Left ventricle myocardium inferior (tissue), 1 donor: ENCODE measurements around the gene PTPN13. TPM values are rescaled to one million over a fixed set of nuclear protein-coding genes. Genes with fewer than 3 reads are reported as not detected.

Experiments used
- DNase-seq: peaks from one replicate; pipeline ENCODE4 v3.0.0-alpha.2; 2020
- H3K27ac ChIP-seq: fragments of 200-600 bp; replicated peaks from 2 replicates; pipeline ENCODE4 v1.8.0; 2021
- H3K27me3 ChIP-seq: fragments of 200-600 bp; 2 replicates; pipeline ENCODE4 v1.8.0; 2021; ENCODE audit warnings: low read depth
- H3K36me3 ChIP-seq: fragments of 200-600 bp; 2 replicates; pipeline ENCODE4 v1.8.0; 2021
- H3K4me1 ChIP-seq: fragments of 200-600 bp; 2 replicates; pipeline ENCODE4 v1.8.0; 2021
- H3K4me3 ChIP-seq: fragments of 200-600 bp; 2 replicates; pipeline ENCODE4 v1.8.0; 2021; ENCODE audit warnings: mild to moderate bottlenecking, moderate library complexity
- H3K9me3 ChIP-seq: fragments of 200-600 bp; replicated peaks from 2 replicates; pipeline ENCODE4 v1.8.0; 2021
- CTCF ChIP-seq: fragments of 200-600 bp; IDR thresholded peaks from 2 replicates; pipeline ENCODE4 v1.8.0; 2021; ENCODE audit warnings: antibody characterized with exemption, mild to moderate bottlenecking, borderline replicate concordance
- intact Hi-C: fragments of 100-400 bp; cut with micrococcal nuclease; formaldehyde crosslinking; loops from one replicate; pipeline ENCODE4 v1.11.0; 2022
- total RNA-seq: library from RNA; stranded (reverse); fragmentation: NEBNext Ultra II Directional; extraction: Animal tissue kit (Norgen Biotek cat#: 25700); gene quantifications from one replicate; pipeline ENCODE4 v1.2.1, GENCODE V29; 2021
- donor health status: DM: no; HTN: yes; CAD: no; lungs with severe emphysema.

Gene PTPN13
- total RNA-seq, 1 donor from 2014 or later, result 3.8 TPM

GRCh38 chr4:86556791-86557415 is 37.2 kb upstream of the PTPN13 start:
- intact Hi-C loops, result no loop called here
- Histone ChIP-seq H3K4me3 (no peak overlapping the region), H3K27me3 (peaks cover 3% of the 10 kb centered on the region), H3K9me3 (no peaks in the 10 kb centered on the region), H3K36me3 (no peaks in the 10 kb centered on the region), H3K4me1 (no peaks in the 10 kb centered on the region), H3K27ac (no peak overlapping the region)
- no peak for TF ChIP-seq CTCF
- DNase-seq, result no peak

GRCh38 chr4:86557526-86557925 is 36.6 kb upstream of the PTPN13 start:
- Histone ChIP-seq H3K27ac (no peak overlapping the region), H3K4me3 (no peak overlapping the region), H3K27me3 (peaks cover 3% of the 10 kb centered on the region), H3K4me1 (no peaks in the 10 kb centered on the region), H3K9me3 (no peaks in the 10 kb centered on the region), H3K36me3 (no peaks in the 10 kb centered on the region)
- intact Hi-C loops, result no loop called here
- TF ChIP-seq CTCF, result no peak
- DNase-seq, result no peak

- intact Hi-C loops, result no loop called here
- DNase-seq, result no peak
- peaks cover 3% of the 10 kb centered on the region for H3K27me3 ChIP-seq
- H3K4me1 ChIP-seq, result no peaks in the 10 kb centered on the region
- no peak overlapping the region for H3K4me3 ChIP-seq
- H3K27ac ChIP-seq, result no peak overlapping the region
- H3K36me3 ChIP-seq, result no peaks in the 10 kb centered on the region
- no peak for TF ChIP-seq CTCF
- no peaks in the 10 kb centered on the region for H3K9me3 ChIP-seq
Observed at GRCh38 chr4:86558258-86558657, 35.9 kb upstream of the PTPN13 start.

- Histone ChIP-seq H3K4me1 (no peaks in the 10 kb centered on the region), H3K27ac (no peak overlapping the region), H3K4me3 (no peak overlapping the region), H3K27me3 (peaks cover 3% of the 10 kb centered on the region), H3K36me3 (no peaks in the 10 kb centered on the region), H3K9me3 (no peaks in the 10 kb centered on the region)
- TF ChIP-seq CTCF, result no peak
- no peak for DNase-seq
- intact Hi-C loops, result no loop called here
Observed at GRCh38 chr4:86558797-86559196, 35.3 kb upstream of the PTPN13 start.

- Histone ChIP-seq H3K27ac (no peak overlapping the region), H3K4me3 (no peak overlapping the region), H3K9me3 (no peaks in the 10 kb centered on the region), H3K4me1 (no peaks in the 10 kb centered on the region), H3K27me3 (no peaks in the 10 kb centered on the region), H3K36me3 (no peaks in the 10 kb centered on the region)
- DNase-seq, result no peak
- intact Hi-C loops, result no loop called here
- TF ChIP-seq CTCF, result no peak
Observed at GRCh38 chr4:86560447-86560846, 33.7 kb upstream of the PTPN13 start.

GRCh38 chr4:86561256-86561655 is 32.9 kb upstream of the PTPN13 start:
- no peaks in the 10 kb centered on the region for H3K9me3 ChIP-seq
- DNase-seq, result no peak
- no peaks in the 10 kb centered on the region for H3K4me1 ChIP-seq
- H3K4me3 ChIP-seq, result no peak overlapping the region
- H3K27ac ChIP-seq, result no peak overlapping the region
- H3K27me3 ChIP-seq, result no peaks in the 10 kb centered on the region
- no peaks in the 10 kb centered on the region for H3K36me3 ChIP-seq
- intact Hi-C loops, result no loop called here
- TF ChIP-seq CTCF, result no peak
